Loucy (cell line): Measurements from ENCODE around the gene C22orf39.

Experiments
- H2AFZ ChIP-seq: fragments of 200-600 bp; sonication (generic); 2 replicates; pipeline ENCODE4 v1.6.0; 2016; ENCODE audit warnings: antibody characterized with exemption, mild to moderate bottlenecking, low read length, moderate library complexity
- H3F3A ChIP-seq: fragments of 200-600 bp; 2 replicates; pipeline ENCODE4 v1.6.0; 2016; ENCODE audit warnings: antibody characterized with exemption, low read depth, mild to moderate bottlenecking
- H3K27me3 ChIP-seq: fragments of 200-600 bp; sonication (generic); 2 replicates; pipeline ENCODE4 v1.6.1; 2014; ENCODE audit warnings: low read length, mild to moderate bottlenecking; ENCODE audit not compliant: insufficient read depth, poor library complexity, severe bottlenecking
- H3K36me3 ChIP-seq: fragments of 200-600 bp; sonication (generic); 2 replicates; pipeline ENCODE4 v1.6.1; 2016; ENCODE audit warnings: low read length; ENCODE audit not compliant: insufficient read depth
- H3K4me1 ChIP-seq: fragments of 200-600 bp; sonication (generic); 2 replicates; pipeline ENCODE4 v1.5.1; 2014; ENCODE audit warnings: low read length, mild to moderate bottlenecking; ENCODE audit not compliant: insufficient read depth, poor library complexity, severe bottlenecking
- H3K4me2 ChIP-seq: fragments of 200-600 bp; sonication (generic); 2 replicates; pipeline ENCODE4 v1.6.0; 2014; ENCODE audit warnings: antibody characterized with exemption, low read length, low read depth, mild to moderate bottlenecking; ENCODE audit not compliant: poor library complexity, severe bottlenecking
- H3K4me3 ChIP-seq: fragments of 200-600 bp; sonication (generic); 2 replicates; pipeline ENCODE4 v1.5.1; 2014; ENCODE audit warnings: low read length, mild to moderate bottlenecking, mixed read lengths; ENCODE audit not compliant: poor library complexity, severe bottlenecking
- H3K79me2 ChIP-seq: fragments of 200-600 bp; sonication (generic); 2 replicates; pipeline ENCODE4 v1.6.1; 2014; ENCODE audit warnings: low read length; ENCODE audit not compliant: insufficient read depth
- H3K9ac ChIP-seq: fragments of 200-600 bp; sonication (generic); 2 replicates; pipeline ENCODE4 v1.6.0; 2014; ENCODE audit warnings: mild to moderate bottlenecking, low read depth, low read length, moderate library complexity; ENCODE audit not compliant: poor library complexity, severe bottlenecking
- H3K9me2 ChIP-seq: fragments of 200-600 bp; sonication (generic); replicated peaks from 2 replicates; pipeline ENCODE4 v1.6.1; 2016; ENCODE audit warnings: low read depth, low read length, mixed read lengths
- H3K9me3 ChIP-seq: fragments of 200-600 bp; sonication (generic); 2 replicates; pipeline ENCODE4 v1.6.1; 2014; ENCODE audit warnings: mild to moderate bottlenecking, antibody characterized with exemption, low read length, low read depth; ENCODE audit not compliant: insufficient read depth
- H4K20me1 ChIP-seq: fragments of 200-600 bp; sonication (generic); 2 replicates; pipeline ENCODE4 v1.6.0; 2014; ENCODE audit warnings: antibody characterized with exemption, low read length, mild to moderate bottlenecking; ENCODE audit not compliant: insufficient read depth, poor library complexity, severe bottlenecking
- CTCF ChIP-seq: fragments of 200-600 bp; sonication (generic); conservative IDR thresholded peaks from 2 replicates; pipeline ENCODE4 v1.5.1; 2014; ENCODE audit warnings: mild to moderate bottlenecking, antibody characterized with exemption, low read length
- EZH2phosphoT487 ChIP-seq: fragments of 200-600 bp; IDR thresholded peaks from 2 replicates; pipeline ENCODE4 v1.6.1; 2018; ENCODE audit warnings: antibody characterized with exemption, mild to moderate bottlenecking, moderate library complexity, borderline replicate concordance

The C22orf39 gene

GRCh38 chr22:19398206-19398605, 49.3 kb downstream of the C22orf39 start:
- no peaks in the 10 kb centered on the region for H3K79me2 ChIP-seq
- H3K9ac ChIP-seq: no peak overlapping the region
- no peaks in the 10 kb centered on the region for H3K4me1 ChIP-seq
- peaks cover 90% of the 10 kb centered on the region; the same call in 1 of the 2 replicates for H3K36me3 ChIP-seq
- no peaks in the 10 kb centered on the region for H3K9me3 ChIP-seq
- no peak overlapping the region for H3K4me3 ChIP-seq
- no peak overlapping the region for H2AFZ ChIP-seq
- H3F3A ChIP-seq: no peaks in the 10 kb centered on the region
- H3K27me3 ChIP-seq: no peaks in the 10 kb centered on the region
- no peaks in the 10 kb centered on the region for H3K9me2 ChIP-seq
- no peaks in the 10 kb centered on the region for H4K20me1 ChIP-seq
- H3K4me2 ChIP-seq: no peak overlapping the region
- TF ChIP-seq CTCF: no peak
- no peak for TF ChIP-seq EZH2phosphoT487

GRCh38 chr22:19397734-19398104, 49.8 kb downstream of the C22orf39 start:
- Histone ChIP-seq H3K79me2 (no peaks in the 10 kb centered on the region), H4K20me1 (no peaks in the 10 kb centered on the region), H3F3A (no peaks in the 10 kb centered on the region), H2AFZ (no peak overlapping the region), H3K9me3 (no peaks in the 10 kb centered on the region), H3K27me3 (no peaks in the 10 kb centered on the region), H3K4me3 (no peak overlapping the region), H3K9me2 (no peaks in the 10 kb centered on the region), H3K4me2 (no peak overlapping the region), H3K36me3 (peaks cover 91% of the 10 kb centered on the region; the same call in 1 of the 2 replicates), H3K4me1 (no peaks in the 10 kb centered on the region), H3K9ac (no peak overlapping the region)
- no peak for TF ChIP-seq CTCF
- TF ChIP-seq EZH2phosphoT487: no peak

GRCh38 chr22:19396934-19397733, 50.4 kb downstream of the C22orf39 start:
- no peaks in the 10 kb centered on the region for H3K27me3 ChIP-seq
- TF ChIP-seq EZH2phosphoT487 (no peak), CTCF (no peak)
- H3K9ac ChIP-seq: no peak overlapping the region

More at GRCh38 chr22:19396934-19397733, 50.4 kb downstream of the C22orf39 start:
- Histone ChIP-seq H2AFZ (no peak overlapping the region), H3K4me2 (no peak overlapping the region), H4K20me1 (no peaks in the 10 kb centered on the region), H3K79me2 (no peaks in the 10 kb centered on the region), H3K36me3 (peaks cover 91% of the 10 kb centered on the region; the same call in 1 of the 2 replicates), H3K9me3 (no peaks in the 10 kb centered on the region), H3K4me3 (no peak overlapping the region), H3K4me1 (no peaks in the 10 kb centered on the region), H3F3A (no peaks in the 10 kb centered on the region), H3K9me2 (no peaks in the 10 kb centered on the region)
